Measurements from ENCODE around the gene ACTN1.

Gene ACTN1

GRCh38 chr14:68969278-68970033, 9.6 kb downstream of the ACTN1 start:
- H3K4me3 ChIP-seq (ENCODE audit: low read length), result no peak overlapping the region
- TF ChIP-seq ZNF274 (IDR thresholded peaks at IDR 0.05; ENCODE audit: low read depth, low read length), result no peak

GRCh38 chr14:68968721-68969120, 10.4 kb downstream of the ACTN1 start:
- no peak for TF ChIP-seq ZNF274 (IDR thresholded peaks at IDR 0.05; ENCODE audit: low read depth, low read length)
- no peak overlapping the region for H3K4me3 ChIP-seq (ENCODE audit: low read length)

GRCh38 chr14:68968051-68968450, 11.1 kb downstream of the ACTN1 start:
- no peak overlapping the region for H3K4me3 ChIP-seq (ENCODE audit: low read length)
- TF ChIP-seq ZNF274 (IDR thresholded peaks at IDR 0.05; ENCODE audit: low read depth, low read length), result no peak

GRCh38 chr14:68967459-68967940, 11.6 kb downstream of the ACTN1 start:
- TF ChIP-seq ZNF274 (IDR thresholded peaks at IDR 0.05; ENCODE audit: low read depth, low read length), result no peak
- H3K4me3 ChIP-seq (ENCODE audit: low read length), result no peak overlapping the region

GRCh38 chr14:68966872-68967301, 12.2 kb downstream of the ACTN1 start:
- no peak overlapping the region for H3K4me3 ChIP-seq (ENCODE audit: low read length)
- TF ChIP-seq ZNF274 (IDR thresholded peaks at IDR 0.05; ENCODE audit: low read depth, low read length), result no peak

- TF ChIP-seq ZNF274 (IDR thresholded peaks at IDR 0.05; ENCODE audit: low read depth, low read length), result no peak
- H3K4me3 ChIP-seq (ENCODE audit: low read length), result no peak overlapping the region
These were observed 13.8 kb downstream of the ACTN1 start for GRCh38 chr14:68965261-68965761.

GRCh38 chr14:68964300-68965093, 14.6 kb downstream of the ACTN1 start:
- no peak overlapping the region for H3K4me3 ChIP-seq (ENCODE audit: low read length)
- no peak for TF ChIP-seq ZNF274 (IDR thresholded peaks at IDR 0.05; ENCODE audit: low read depth, low read length)

GRCh38 chr14:68962681-68963080, 16.4 kb downstream of the ACTN1 start:
- no peak for TF ChIP-seq ZNF274 (IDR thresholded peaks at IDR 0.05; ENCODE audit: low read depth, low read length)
- H3K4me3 ChIP-seq (ENCODE audit: low read length), result no peak overlapping the region

DNA sequence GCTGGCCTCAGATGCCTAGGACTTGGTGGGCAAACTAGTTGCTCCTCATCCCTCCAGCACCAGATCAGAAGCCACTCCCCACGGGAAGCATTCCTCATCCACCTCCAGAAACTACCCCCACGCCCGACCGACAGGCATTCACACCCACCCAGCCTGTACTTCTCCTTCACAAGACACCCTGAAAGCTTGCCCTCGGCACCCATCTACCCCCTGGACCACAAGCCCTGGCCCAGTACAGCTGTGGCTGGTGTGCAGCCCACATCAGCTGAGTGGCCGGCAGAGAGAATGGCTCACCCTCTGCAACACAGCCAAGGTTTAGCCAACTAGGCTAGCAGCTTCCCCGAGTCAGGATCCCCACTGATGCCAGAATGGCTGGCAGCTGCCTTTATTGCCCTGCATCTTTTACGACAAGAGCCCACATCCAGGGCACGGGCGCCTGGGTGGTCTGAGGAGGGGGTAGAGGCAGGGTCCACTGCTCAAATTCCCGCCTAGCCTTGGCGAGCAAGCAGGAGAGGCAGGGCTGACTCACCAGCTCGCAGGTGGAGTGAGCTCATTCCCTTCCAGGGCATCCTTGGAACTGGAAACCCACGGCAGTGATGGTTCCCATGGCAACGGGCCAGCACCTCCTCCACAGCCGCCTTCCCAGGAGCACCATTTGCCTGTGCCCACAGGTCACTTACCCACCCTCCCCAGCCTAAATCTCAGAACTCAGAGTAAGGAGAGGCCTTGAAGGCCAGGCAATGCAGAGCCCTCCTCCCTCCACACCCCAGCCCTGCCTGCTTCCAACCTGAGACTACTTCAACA, 17.1 kb downstream of the ACTN1 start:
- no peak overlapping the region for H3K4me3 ChIP-seq (ENCODE audit: low read length)
- no peak for TF ChIP-seq ZNF274 (IDR thresholded peaks at IDR 0.05; ENCODE audit: low read depth, low read length)

DNA sequence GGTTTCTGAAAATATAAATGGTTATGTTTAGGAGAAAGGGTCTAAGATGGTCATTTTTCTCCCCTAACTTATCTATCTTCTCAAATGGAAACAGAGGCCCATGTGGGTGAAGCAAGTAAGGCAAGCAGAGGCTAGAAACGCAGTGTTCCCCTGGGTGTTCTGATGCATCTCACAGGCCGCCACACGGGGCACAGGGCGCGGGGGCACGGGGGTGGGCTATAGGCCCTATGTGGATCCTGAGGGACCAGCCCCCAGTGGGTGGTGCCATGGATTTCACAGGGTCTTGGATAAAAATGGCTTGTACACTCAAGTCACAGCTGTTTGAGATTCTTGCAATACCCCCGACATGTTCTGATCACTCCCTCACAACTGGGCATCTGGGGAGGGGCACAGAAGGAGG, 17.7 kb downstream of the ACTN1 start:
- H3K4me3 ChIP-seq (ENCODE audit: low read length), result no peak overlapping the region
- TF ChIP-seq ZNF274 (IDR thresholded peaks at IDR 0.05; ENCODE audit: low read depth, low read length), result no peak

DNA sequence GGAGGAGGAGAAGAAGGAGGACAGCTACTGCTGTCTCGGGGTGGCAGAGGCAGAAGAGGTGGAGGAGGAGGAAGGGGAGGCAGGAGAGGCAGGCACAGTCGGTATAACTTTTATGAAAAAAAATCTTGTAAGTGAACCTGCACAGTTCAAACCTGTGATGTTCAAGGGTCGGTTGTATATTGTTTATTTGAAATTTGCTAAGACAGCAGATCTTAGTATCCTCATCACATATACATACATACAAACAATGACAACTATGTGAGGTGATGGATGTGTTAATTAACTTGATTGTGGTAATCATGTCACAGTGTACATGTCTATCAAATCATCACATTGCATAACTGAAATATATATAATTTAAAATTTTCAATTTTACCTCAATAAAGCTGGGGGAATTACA, 19.0 kb downstream of the ACTN1 start:
- H3K4me3 ChIP-seq (ENCODE audit: low read length), result no peak overlapping the region
- no peak for TF ChIP-seq ZNF274 (IDR thresholded peaks at IDR 0.05; ENCODE audit: low read depth, low read length)

- H3K4me3 ChIP-seq (ENCODE audit: low read length), result no peak overlapping the region
- no peak for TF ChIP-seq ZNF274 (IDR thresholded peaks at IDR 0.05; ENCODE audit: low read depth, low read length)
These were observed 20.1 kb downstream of the ACTN1 start for GRCh38 chr14:68959035-68959434.

DNA sequence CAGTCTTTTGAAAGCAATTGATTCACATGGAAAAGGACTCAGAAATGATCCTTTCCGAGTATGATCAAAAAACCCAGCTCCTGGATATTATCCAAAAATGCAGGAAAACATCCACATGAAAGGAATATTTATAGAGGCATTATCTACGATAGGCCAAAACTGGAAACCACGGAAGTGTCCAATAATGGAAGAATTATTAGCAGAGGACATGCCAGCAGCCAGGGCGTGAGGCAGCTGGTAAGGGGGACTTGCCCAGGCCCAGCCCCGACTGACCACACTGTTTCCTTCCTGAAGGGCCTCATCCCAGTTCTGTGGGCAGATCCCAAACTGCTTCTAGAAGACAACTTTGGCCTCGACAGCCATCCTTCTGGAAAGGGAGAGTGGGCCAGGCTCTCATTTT, 20.5 kb downstream of the ACTN1 start:
- no peak overlapping the region for H3K4me3 ChIP-seq (ENCODE audit: low read length)
- TF ChIP-seq ZNF274 (IDR thresholded peaks at IDR 0.05; ENCODE audit: low read depth, low read length), result no peak

DNA sequence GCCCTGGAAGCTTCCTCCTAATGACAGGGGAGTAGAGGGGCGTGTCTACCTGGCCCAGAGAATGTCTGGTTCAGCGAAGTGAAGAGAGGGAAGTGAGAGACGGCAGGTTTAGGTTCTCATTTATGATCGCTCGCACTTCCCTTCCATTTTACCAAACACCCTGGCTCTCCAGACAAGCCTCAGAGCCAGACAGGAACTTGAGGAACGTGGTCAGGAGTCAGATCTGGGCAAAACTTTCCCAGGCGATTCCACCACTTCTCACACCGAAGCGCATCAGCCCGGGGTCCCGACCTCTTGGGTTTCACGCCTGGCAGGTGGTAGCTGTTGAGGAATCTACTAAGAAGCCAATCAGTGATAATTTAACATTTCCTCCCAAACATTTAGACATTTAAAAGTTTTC, 21.3 kb downstream of the ACTN1 start:
- no peak for TF ChIP-seq ZNF274 (IDR thresholded peaks at IDR 0.05; ENCODE audit: low read depth, low read length)
- no peak overlapping the region for H3K4me3 ChIP-seq (ENCODE audit: low read length)

Data from GM08714 (cell line).